Esophagus (tissue), 2 donors: ENCODE data around the gene MMP2. TPM values are rescaled to one million over a fixed set of nuclear protein-coding genes. Genes with fewer than 3 reads are reported as not detected.

Source experiments
- H3K27ac ChIP-seq, 2 donors: one replicate each; pipeline ENCODE4 v1.5.1; 2013; ENCODE audit warnings: low read depth in 2 of 2, mild to moderate bottlenecking in 2 of 2, inconsistent platforms in 1 of 2, low read length in 1 of 2, moderate library complexity in 1 of 2
- H3K27me3 ChIP-seq, 2 donors: one replicate each; pipeline ENCODE4 v1.6.1; 2013; ENCODE audit warnings: low read length in 2 of 2, control low read depth in 1 of 2, mild to moderate bottlenecking in 1 of 2; ENCODE audit not compliant: insufficient read depth in 2 of 2, control insufficient read depth in 1 of 2
- H3K36me3 ChIP-seq, 2 donors: one replicate each; pipeline ENCODE4 v1.6.1; 2013; ENCODE audit warnings: low read length in 1 of 2; ENCODE audit not compliant: control insufficient read depth in 2 of 2, insufficient read depth in 2 of 2
- H3K4me1 ChIP-seq, 2 donors: one replicate each; pipeline ENCODE4 v1.6.1; 2013; ENCODE audit warnings: low read length in 1 of 2; ENCODE audit not compliant: control insufficient read depth in 2 of 2, insufficient read depth in 2 of 2
- H3K4me3 ChIP-seq, 2 donors: one replicate each; pipeline ENCODE4 v1.5.1; 2013; ENCODE audit warnings: low read length in 2 of 2, mild to moderate bottlenecking in 2 of 2, low read depth in 1 of 2, moderate library complexity in 1 of 2
- H3K9me3 ChIP-seq, 2 donors: one replicate each; pipeline ENCODE4 v1.6.1; 2013; ENCODE audit warnings: mild to moderate bottlenecking in 2 of 2, low read depth in 1 of 2, low read length in 1 of 2, moderate library complexity in 1 of 2; ENCODE audit not compliant: control insufficient read depth in 2 of 2, insufficient read depth in 1 of 2
- WGBS, 2 donors: extraction: QIAGEN DNeasy Blood & Tissue Kit; methylation state at CpG; one replicate each; pipeline ENCODE4 v1.1.7; 2013; 5-methylcytosine and 5-hydroxymethylcytosine counted together
- polyA plus RNA-seq, 2 donors: library from polyadenylated mRNA; stranded (reverse); fragments of 200-250 nt; gene quantifications; one replicate each; pipeline ENCODE4 v1.2.3, GENCODE V29; 2013
- donor health status: healthy with polysubstance abuse.
- donor health status: Bipolar disorder and iron deficiency.

Gene MMP2
- polyA plus RNA-seq = 10 to 100 TPM in 1 of 2 donors, 1 to 10 TPM in 1; 3.3 to 11.0 TPM

DNA sequence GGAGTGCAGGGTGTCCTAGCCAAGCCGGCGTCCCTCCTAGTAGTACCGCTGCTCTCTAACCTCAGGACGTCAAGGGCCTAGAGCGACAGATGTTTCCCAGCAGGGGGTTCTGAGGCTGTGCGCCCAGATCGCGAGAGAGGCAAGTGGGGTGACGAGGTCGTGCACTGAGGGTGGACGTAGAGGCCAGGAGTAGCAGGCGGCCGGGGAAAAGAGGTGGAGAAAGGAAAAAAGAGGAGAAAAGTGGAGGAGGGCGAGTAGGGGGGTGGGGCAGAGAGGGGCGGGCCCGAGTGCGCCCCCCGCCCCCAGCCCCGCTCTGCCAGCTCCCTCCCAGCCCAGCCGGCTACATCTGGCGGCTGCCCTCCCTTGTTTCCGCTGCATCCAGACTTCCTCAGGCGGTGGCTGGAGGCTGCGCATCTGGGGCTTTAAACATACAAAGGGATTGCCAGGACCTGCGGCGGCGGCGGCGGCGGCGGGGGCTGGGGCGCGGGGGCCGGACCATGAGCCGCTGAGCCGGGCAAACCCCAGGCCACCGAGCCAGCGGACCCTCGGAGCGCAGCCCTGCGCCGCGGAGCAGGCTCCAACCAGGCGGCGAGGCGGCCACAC lies at the start of gene MMP2:
TSS of gene MMP2 (plus strand) at position 372 of the 603 bp plus-strand sequence. CDS start 282 bp downstream, outside the sequence.
- peak within 1 kb of the TSS; percentile 45 to 51 for H3K4me3 ChIP-seq
- no peaks in the 10 kb centered on the region for H3K36me3 ChIP-seq
- H3K9me3 ChIP-seq = peaks cover 0 to 2% of the 10 kb centered on the region in 2 donors
- H3K27me3 ChIP-seq = no peaks in the 10 kb centered on the region
- 7 to 10% methylated on average over 34 to 46 of the region's 46 CpGs for WGBS, 2 donors
- H3K4me1 ChIP-seq = peaks cover 0 to 13% of the 10 kb centered on the region in 2 donors
- peak within 1 kb of the TSS; percentile 51 to 59 for H3K27ac ChIP-seq

DNA sequence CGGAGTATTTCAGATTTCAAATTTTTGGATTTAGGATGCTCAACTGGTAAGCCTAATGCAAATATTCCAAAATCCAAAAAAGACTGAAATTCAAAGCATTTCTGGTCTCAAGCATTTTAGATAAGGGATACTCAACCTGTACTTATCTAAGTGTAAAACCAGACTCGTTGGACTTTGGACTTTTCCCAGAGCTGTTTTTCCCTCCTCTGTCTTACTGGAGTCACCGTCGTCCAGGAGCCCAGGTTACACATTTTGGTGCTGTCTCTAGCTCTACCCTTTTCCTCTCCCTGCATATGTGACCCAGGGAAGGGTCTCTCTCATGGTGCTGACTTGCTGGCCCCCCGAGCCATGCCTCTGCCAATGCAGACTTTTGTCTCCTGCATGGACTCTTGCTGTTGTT lies 46.0 kb upstream of the MMP2 start:
- Histone ChIP-seq H3K4me3 (no peak overlapping the region), H3K9me3 (no peaks in the 10 kb centered on the region), H3K36me3 (no peaks in the 10 kb centered on the region), H3K4me1 (no peaks in the 10 kb centered on the region), H3K27ac (no peak overlapping the region), H3K27me3 (no peaks in the 10 kb centered on the region)
- WGBS, 2 donors = 62 to 66% methylated on average over 5 of the region's 5 CpGs

DNA sequence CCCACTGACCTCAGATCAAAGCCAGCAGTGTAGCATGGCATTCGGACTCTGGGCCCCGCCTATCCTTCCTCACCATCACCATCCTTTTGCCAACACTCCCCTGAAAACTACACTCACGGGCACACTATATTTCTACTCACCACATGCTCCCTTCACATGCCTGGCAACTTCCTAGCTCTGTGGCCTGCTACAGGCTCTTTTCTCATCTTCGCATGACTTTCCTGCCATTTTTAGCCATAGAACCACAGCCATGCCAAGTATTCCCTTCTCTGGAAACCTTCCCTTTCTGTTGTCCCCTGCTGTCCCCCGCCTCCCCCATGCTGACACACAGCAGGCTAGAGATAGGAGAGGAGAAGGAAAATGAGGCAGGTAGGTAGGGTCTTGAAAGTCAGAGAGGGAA lies 45.5 kb upstream of the MMP2 start:
- 77 to 84% methylated on average over 5 of the region's 5 CpGs for WGBS, 2 donors
- no peaks in the 10 kb centered on the region for H3K9me3 ChIP-seq
- H3K36me3 ChIP-seq = no peaks in the 10 kb centered on the region
- H3K4me1 ChIP-seq = no peaks in the 10 kb centered on the region
- H3K27me3 ChIP-seq = no peaks in the 10 kb centered on the region
- H3K27ac ChIP-seq = no peak overlapping the region
- H3K4me3 ChIP-seq = no peak overlapping the region

DNA sequence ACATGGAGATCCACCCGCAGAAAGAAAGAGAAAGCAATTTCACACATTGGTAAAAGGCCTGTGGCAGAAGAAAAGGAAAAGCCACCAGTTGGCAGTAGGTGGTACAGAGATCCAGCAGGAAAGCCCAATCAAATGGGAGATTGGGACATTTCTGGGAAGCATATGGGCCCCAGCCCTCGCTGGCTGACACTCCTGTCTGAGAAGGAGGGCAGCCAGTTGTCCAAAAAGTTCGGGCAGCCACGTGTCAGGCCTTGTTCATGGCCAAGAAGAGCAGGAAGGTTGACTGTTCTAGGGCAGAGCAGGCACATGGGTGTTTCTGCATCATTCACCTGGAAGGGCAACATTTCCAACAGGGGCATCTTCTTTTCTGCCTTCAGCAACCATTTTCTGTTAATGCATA lies 45.0 kb upstream of the MMP2 start:
- H3K27ac ChIP-seq = no peak overlapping the region
- no peaks in the 10 kb centered on the region for H3K4me1 ChIP-seq
- H3K4me3 ChIP-seq = no peak overlapping the region
- WGBS, 2 donors = 52 to 64% methylated on average over 4 of the region's 4 CpGs
- no peaks in the 10 kb centered on the region for H3K36me3 ChIP-seq
- H3K27me3 ChIP-seq = no peaks in the 10 kb centered on the region
- no peaks in the 10 kb centered on the region for H3K9me3 ChIP-seq

DNA sequence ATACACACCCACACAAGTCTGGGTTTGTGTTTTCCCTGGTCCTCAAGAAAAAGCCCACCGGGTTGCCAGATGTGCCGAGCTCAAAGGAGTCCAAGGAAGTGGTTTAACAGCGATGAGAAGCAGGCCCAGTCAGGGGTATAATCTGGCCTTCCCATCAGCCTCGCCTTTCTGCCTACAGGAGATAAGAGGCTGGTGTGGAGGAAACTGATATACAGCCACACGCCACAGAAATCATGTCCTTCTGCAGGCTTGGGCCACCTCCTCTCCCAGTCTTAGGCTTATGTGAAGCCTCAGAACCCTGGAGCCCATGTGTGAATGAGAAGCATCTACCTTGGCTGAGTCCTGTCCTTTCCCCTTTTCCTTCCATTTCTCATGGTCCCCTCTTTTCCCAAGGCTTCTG lies 43.6 kb upstream of the MMP2 start:
- H3K4me3 ChIP-seq = no peak overlapping the region
- no peaks in the 10 kb centered on the region for H3K36me3 ChIP-seq
- no peaks in the 10 kb centered on the region for H3K9me3 ChIP-seq
- H3K27ac ChIP-seq = no peak overlapping the region
- WGBS, 2 donors = 67 to 75% methylated on average over 5 of the region's 5 CpGs
- H3K4me1 ChIP-seq = peaks cover 0 to 2% of the 10 kb centered on the region in 2 donors
- no peaks in the 10 kb centered on the region for H3K27me3 ChIP-seq

DNA sequence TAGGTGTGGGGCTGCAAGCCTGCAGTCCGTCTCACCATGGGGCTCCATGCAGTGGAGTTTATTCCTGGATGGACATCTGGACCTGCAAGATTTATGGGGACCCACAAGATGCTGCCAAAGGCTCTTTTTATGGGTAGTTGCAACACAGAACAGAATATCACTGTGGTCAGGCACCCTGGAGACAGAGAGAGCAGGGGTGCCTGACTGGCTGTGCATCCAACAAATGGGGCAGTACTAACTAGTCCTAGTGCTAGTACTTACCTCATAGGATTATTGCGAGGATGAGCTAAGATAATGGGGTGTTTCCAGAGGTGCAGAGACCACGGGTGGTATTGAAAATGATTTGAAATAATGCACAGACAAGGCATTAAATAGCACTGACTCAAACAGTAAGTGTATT lies 42.4 kb upstream of the MMP2 start:
- 77 to 88% methylated on average over 3 of the region's 3 CpGs for WGBS, 2 donors
- Histone ChIP-seq H3K9me3 (peaks cover 0 to 2% of the 10 kb centered on the region in 2 donors), H3K27ac (no peak overlapping the region), H3K4me1 (peaks cover 0 to 2% of the 10 kb centered on the region in 2 donors), H3K36me3 (no peaks in the 10 kb centered on the region), H3K27me3 (no peaks in the 10 kb centered on the region), H3K4me3 (no peak overlapping the region)

DNA sequence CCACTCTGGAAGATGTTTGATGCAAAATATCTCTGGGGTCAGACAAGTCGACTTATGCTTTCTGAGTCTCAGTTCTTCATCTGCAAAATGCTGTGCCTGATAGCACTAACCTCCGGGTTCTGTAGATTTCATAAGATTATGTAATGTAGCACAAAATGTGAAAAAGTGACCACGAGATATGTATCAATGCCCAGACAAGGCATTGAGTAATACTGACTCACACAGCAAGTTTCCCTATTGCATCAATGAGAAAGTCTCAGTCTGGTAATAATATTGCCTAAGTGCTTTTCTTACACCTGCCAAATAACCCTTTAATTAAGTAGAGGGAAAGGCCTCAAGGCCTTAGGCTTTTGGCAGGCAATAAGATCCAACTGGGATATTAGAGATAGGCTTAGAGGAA lies 41.4 kb upstream of the MMP2 start:
- Histone ChIP-seq H3K36me3 (no peaks in the 10 kb centered on the region), H3K27me3 (no peaks in the 10 kb centered on the region), H3K9me3 (peaks cover 0 to 2% of the 10 kb centered on the region in 2 donors), H3K27ac (peak overlapping the region; percentile 36 to 54), H3K4me3 (no peak overlapping the region), H3K4me1 (peaks cover 0 to 2% of the 10 kb centered on the region in 2 donors)
- 46 to 48% methylated on average over 3 of the region's 3 CpGs for WGBS, 2 donors

DNA sequence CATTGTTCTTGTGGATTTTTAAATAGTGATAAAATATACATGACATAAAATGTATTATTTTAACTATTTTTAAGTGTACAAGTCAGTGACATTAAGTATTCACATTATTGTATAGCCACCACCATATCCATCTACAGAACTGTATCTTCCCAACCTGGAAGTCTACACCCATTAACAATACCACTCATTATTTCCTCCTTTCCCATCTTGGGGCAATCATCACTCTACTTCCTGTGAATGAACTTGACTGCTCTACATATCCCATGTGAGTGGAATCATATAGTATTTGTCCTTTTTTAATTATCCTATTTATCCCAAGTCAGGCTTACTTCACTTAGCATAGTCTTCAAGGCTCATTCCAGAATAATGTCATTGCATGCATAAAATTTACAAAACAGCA lies 40.7 kb upstream of the MMP2 start:
- no peak overlapping the region for H3K4me3 ChIP-seq
- peak overlapping the region in 1 of 2 donors; percentile 36 for H3K27ac ChIP-seq
- peaks cover 0 to 2% of the 10 kb centered on the region in 2 donors for H3K4me1 ChIP-seq
- H3K36me3 ChIP-seq = no peaks in the 10 kb centered on the region
- no peaks in the 10 kb centered on the region for H3K27me3 ChIP-seq
- peaks cover 0 to 2% of the 10 kb centered on the region in 2 donors for H3K9me3 ChIP-seq

DNA sequence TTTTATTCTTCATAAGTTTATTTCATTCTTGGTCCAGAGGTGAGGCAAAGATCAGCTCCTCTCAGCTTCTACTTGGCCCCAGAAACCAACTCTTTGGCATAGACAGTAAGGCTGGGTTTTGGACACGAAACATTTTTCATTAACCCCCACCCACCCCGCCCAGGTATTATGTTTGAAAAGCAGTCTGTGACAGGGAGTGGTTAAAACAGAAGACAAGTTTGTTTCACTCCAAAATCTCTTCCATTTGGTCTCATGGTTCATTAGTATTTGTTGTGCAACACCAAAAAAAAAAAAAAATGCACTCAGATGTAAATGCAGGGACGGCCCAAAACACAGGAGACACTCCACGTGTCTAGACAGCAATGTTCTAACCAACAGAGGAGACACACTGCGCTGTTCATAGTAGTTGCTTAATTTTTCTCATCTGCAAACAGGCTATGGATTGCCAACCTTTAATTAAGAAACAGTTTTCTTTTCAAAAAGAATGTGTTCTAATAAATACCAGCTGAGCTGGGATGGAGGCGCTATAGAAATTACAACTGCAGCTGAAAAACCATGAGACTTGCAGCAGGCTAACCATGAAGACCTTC lies 39.8 kb upstream of the MMP2 start:
- Histone ChIP-seq H3K36me3 (no peaks in the 10 kb centered on the region), H3K4me3 (no peak overlapping the region), H3K27me3 (no peaks in the 10 kb centered on the region), H3K27ac (peak overlapping the region; percentile 37 to 71), H3K4me1 (peaks cover 0 to 2% of the 10 kb centered on the region in 2 donors), H3K9me3 (peaks cover 0 to 2% of the 10 kb centered on the region in 2 donors)
- WGBS, 2 donors = 51 to 63% methylated on average over 6 of the region's 6 CpGs
